Stimulated activated CD4-positive, alpha-beta T cell treated with anti-CD3 and anti-CD28 coated beads, Interleukin-12 subunit alpha, Interleukin-12 subunit beta, amount 100 ng/mL, for 48 hours (primary cell): ENCODE results near the gene ANGEL2.
"Not testable (repeated sequence)": the region's sequence is repeated elsewhere in the genome, so short reads cannot be mapped to it uniquely, and the experiment has no call there.

Source experiments
- DNase-seq, 3 donors: peaks; one replicate each; pipeline ENCODE4 v3.0.0-alpha.2; 2020; ENCODE audit warnings: low read depth in 2 of 3, low spot score in 1 of 3

Gene ANGEL2

DNA sequence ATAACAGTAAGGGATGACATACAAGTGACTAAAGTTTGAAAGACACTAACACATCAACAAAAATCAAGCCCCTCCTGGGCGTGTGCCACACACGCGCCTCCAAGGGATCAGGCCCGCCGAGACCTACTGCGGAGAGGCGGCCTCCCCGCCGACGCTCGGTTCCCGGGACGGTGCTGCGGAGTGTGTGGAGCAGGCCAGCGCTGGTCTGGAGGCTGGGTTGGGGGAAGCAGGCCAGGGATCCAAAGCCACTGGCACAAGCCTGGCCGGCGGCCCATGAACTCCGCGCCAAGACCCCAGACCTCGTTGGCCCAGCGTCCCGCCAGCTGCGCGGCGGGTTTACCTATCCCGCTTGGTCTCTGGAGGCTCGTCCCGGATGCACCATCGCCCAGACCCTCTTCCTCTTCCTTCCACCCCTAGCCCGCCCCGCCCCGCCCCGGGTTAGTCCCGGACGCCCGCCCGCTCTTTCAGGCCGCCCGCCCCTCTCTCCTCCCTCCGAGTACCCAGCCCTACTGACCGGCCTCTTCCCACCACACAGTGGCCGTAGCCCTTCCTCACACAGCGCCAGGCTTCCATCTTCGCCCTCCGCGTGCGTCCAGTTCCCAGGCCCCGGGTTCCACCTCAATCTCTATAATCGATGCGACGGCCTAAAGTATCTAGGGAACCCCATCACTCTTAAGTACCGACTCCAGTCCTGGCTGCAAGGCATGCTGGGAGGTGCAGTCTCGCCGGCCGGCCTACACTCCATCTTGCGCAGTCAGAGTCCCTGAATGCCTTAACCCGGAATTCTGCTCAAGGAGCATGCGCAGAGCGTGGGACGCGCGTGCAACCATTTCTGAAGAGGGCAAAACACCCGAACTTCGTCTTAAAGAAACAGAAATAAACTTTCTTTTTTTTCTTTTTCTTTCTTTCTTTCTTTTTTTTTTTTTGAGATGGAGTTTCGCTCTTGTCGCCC lies at the start of gene ANGEL2:
Gene ANGEL2 (minus strand): TSS at position 769 of the 952 bp plus-strand sequence. CDS start 196 bp downstream, at position 573.
- peak; percentile 85 to 92 (median 92) for DNase-seq

- no peak for DNase-seq
Observed at GRCh38 chr1:213061263-213061662, 45.6 kb upstream of the ANGEL2 start.

GRCh38 chr1:213060836-213061235 lies 45.2 kb upstream of the ANGEL2 start:
- DNase-seq = no peak

DNA sequence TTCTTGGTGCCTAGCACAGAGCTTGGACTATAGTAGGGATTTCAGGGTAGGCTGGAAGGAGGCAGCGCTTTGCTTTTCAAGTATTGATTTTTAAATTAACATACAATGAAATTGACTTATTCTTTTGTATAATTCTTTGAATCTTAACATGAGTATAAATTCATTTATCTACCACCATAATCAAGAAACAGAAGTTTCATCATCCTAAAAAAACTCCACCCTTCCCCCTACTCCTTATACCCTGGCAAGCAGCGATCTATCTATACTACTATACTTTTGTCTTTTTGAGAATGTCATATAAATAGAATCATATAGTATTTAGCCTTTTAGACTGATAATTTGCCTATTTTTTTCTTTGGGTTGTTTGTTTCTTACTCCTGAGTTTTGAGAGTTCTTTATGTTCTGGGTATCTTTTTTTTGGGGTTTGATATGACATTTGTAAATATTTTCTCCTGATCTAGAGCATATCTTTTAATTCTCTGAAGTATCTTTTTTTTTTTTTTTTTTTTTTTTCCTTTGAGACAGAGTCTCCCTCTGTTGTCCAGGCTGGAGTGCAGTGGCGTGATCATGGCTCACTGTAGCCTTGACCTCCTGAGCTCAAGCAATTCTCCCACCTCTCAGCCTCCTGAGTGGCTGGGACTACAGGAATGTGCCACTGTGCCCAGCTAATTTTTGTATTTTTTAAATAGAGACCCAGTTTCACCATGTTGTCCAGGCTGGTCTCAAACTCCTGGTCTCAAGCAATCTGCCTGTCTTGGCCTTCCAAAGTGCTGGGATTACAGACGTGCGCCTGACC lies 41.8 kb upstream of the ANGEL2 start:
- DNase-seq = no peak

DNA sequence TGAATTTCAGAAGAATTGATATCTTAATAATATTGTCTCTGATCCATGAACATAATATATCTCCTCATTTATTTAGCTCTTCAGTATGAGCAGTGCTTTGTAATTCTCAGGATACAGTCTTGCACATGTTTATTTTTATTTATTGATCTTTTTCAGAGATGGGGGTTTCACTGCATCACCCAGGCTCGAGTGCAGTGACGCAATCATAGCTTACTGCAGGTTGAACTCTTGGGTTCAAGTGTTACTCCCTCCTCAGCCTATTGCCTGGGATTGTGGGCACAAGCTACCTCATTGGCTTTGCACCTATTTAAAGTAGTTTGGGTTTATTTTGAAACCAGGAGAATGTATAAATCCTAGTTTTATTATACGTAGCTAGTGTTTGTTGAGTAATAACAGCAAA lies 40.1 kb upstream of the ANGEL2 start:
- DNase-seq = no peak

DNA sequence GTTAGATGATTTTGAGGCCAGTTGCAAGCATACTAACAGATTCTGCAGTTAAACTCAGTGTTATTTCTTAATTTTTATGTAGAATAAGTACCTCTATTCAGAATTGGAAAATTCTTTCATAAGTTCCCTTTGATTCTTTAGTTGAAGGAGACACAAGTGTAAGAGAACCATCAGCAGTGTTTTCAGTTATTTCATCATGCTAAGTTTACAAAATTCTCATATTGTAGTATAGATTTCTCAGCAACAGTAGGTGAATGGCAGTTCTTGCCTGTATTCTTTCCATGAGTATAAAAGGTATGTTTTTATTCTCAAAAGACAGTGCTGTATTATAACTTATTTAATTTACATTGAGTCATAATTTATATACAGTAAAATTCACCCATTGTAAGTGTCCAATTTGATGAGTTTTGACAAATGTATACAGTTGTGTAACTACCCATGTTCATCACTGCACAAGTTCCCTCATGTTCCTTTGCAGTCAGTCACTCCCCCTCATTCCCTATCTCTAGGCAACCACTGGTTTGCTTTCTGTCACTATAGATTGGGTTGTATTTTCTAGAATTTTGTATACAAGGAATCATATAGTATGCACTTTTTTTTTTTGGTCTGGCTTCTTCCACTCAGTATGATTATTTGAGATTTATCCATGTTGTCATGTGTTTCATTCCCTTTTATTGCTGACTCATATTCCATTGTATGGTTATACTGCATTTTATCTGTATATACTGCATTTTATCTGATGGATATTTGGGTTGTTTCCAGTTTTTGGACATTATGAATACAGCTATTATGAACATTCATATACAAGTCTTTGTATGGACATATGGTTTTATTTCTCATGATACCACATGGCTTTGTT lies 39.3 kb upstream of the ANGEL2 start:
- no peak for DNase-seq

DNA sequence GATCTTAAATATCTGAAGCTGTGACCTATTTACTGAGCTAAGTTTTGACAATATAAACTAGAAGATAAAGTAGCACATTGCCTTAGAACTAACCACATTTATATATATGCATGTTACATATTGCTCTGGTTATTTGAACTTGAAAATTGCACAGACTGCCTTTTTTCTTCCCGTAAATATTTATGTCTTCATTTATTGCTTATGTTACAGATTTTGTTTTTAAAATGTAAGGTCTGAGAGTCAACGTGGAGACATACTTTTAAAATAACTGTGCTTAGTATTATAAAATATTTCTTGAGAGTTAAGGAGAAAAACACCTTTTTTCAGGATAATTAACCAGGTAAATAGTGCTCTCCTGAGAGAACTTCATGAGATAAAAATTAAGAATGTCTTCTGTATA lies 38.5 kb upstream of the ANGEL2 start:
- no peak for DNase-seq

GRCh38 chr1:213053455-213053854 lies 37.8 kb upstream of the ANGEL2 start:
- no peak for DNase-seq

DNA sequence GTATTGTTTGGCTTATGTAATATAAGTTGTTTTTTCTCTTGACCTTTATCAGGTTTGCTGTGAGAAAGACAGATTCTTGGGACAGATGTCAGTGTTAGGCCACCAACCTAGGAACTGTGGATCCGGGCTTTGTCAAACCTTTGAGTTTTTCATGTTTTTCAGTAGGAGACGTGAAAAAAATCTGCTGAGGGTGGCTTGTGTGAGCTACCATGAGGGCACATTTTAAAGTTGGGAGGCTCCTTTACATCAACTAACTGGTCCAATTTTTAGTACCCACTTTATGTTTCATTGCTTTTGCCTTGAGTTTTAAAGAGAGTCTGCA lies 36.2 kb upstream of the ANGEL2 start:
- no peak for DNase-seq

- peak; percentile 72 to 83 (median 72) for DNase-seq
Observed at GRCh38 chr1:213051127-213051880, 35.6 kb upstream of the ANGEL2 start, which contains the start of gene RPS6KC1. Gene RPS6KC1, plus strand, starts transcription at chr1:213051241. Its CDS starts 164 bp downstream, at chr1:213051405.

DNA sequence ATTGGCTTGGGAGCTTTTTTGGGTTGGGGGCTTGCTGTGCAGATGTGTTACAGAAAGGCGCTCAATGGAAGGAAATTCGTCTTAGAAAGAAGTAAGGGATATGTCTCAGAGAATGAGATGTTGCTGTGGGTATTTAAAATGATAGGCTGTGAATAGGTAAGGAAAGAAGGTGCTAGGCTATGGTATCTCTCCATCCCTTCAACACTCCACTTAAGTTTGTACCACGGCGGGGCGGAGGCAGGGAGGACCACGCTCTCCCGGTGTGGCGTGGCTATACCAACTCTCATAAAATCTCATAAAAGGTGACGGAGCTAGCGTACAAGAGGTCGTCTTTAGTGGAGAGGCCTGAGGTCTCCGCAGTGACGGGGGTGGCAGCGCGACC lies 35.1 kb upstream of the ANGEL2 start:
- DNase-seq = no peak

DNA sequence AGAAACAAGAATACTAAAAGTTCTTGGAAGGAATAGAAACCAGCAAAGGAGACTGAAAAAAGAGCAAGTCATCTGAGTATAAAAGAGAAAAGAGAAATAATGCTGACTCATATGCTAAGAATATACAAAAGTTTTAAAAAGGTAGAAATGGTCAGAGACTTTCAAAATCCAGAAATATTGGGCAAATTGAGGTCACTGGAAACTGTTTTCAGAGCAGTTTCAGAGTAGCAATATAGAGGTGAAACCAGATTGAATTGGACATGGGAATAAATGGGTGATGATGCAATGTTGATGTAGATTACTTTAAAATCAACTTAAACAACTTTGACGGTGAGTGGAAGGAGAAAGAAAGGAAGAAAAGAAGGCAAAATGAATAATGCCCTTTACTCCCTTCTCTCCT lies 33.6 kb upstream of the ANGEL2 start:
- DNase-seq = no peak

DNA sequence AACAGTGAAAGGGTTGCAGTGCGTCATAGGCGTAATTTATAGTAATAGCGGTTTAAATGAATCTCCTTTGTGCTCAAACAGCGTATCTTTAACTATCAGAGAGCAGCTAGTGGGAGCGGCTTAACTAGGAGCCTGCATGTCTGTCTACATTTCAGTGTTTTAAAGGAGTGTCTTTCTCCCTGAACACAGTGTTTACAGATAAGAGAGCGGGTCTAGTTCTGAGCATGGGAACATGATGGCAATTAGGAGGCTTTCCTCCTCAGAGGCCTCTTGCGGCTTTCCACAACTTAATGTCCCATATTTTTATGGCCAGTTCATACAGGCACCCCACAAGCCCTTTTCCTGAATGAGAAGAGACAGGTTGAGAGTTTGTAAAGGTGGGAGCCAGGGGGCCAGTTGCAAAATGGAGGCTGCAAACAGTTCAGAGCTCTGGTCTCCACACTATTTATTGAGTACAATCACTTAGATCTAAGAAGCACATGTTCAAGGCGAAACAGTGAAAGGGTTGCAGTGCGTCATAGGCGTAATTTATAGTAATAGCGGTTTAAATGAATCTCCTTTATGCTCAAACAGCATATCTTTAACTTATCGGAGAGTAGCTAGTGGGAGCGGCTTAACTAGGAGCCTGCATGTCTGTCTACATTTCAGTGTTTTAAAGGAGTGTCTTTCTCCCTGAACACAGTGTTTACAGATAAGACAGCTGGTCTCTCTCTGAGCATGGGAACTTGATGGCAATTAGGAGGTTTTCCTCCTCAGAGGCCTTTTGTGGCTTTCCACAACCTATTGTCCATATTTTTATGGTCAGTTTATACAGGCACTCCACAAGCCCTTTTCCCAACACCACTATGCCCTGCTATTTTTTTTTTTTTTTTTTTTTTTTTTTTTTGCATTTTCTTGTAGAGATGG lies 29.9 kb upstream of the ANGEL2 start:
- not testable (repeated sequence) for DNase-seq

- DNase-seq = no peak
Observed at GRCh38 chr1:213041443-213041842, 25.8 kb upstream of the ANGEL2 start.

DNA sequence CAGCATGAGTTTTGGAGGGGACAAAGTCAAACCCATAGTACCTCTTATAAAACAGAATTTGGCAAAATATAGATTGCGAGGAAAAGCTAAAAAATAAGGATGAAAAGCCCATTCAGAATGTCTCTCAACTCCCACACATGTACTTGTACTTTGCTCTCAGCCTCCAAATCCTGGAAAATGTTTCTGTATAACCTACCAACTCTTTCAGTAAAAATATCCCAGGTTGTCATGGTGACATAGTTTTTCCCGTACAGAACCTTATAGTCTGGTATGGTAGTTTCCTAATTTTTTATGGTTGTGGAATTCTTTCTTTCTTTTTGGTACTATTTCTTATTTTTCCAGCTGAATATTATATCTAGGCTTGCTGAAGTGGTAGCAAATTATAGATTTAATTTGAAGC lies 19.9 kb upstream of the ANGEL2 start:
- no peak for DNase-seq

- no peak for DNase-seq
Observed at GRCh38 chr1:213034713-213035112, 19.0 kb upstream of the ANGEL2 start.

GRCh38 chr1:213032651-213033050 lies 17.0 kb upstream of the ANGEL2 start:
- no peak for DNase-seq

DNA sequence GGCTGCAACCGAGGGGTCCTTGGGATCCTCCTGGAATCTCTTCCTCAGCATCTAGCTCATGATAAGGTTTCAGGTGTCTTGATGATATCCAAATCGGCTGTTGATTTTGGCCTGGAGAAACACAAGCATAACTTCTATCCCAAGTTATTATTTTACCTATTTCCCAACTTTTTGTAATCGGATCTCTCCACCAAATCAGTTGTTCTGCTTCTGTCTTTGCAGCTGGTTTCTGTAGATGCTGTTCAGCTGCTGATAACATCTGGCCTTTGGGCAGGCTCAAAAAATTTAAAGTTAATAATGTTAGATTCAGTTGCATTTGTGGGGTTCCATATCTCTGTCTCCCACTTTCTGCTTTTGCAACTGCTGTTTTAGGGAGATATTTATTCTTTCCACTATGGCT lies 11.4 kb upstream of the ANGEL2 start:
- DNase-seq = not testable (repeated sequence)

- DNase-seq = no peak
Observed at GRCh38 chr1:213020016-213020415, 4.3 kb upstream of the ANGEL2 start.
